A549 treated with Mapracorat at 1 μM for 4 hours (cell line): ENCODE data around the gene C11orf21. TPM values are rescaled to one million over a fixed set of nuclear protein-coding genes. Genes with fewer than 3 reads are reported as not detected.

Experiments used
- total RNA-seq: library from RNA; stranded (reverse); fragments of 200-300 nt; extraction: Qiagen RNA extraction; gene quantifications from 5 replicates; pipeline ENCODE4 v1.2.3, GENCODE V29; 2022

The C11orf21 gene
- total RNA-seq = not detected in 5 replicates

GRCh38 chr11:2301631-2302305 lies at the start of gene C11orf21, which contains the start of gene TSPAN32:
Gene C11orf21 (minus strand): TSS chr11:2301918. CDS start chr11:2301808, 110 bp downstream.
Gene TSPAN32 (plus strand): TSS chr11:2302013. CDS start chr11:2302150, 137 bp downstream.

DNA sequence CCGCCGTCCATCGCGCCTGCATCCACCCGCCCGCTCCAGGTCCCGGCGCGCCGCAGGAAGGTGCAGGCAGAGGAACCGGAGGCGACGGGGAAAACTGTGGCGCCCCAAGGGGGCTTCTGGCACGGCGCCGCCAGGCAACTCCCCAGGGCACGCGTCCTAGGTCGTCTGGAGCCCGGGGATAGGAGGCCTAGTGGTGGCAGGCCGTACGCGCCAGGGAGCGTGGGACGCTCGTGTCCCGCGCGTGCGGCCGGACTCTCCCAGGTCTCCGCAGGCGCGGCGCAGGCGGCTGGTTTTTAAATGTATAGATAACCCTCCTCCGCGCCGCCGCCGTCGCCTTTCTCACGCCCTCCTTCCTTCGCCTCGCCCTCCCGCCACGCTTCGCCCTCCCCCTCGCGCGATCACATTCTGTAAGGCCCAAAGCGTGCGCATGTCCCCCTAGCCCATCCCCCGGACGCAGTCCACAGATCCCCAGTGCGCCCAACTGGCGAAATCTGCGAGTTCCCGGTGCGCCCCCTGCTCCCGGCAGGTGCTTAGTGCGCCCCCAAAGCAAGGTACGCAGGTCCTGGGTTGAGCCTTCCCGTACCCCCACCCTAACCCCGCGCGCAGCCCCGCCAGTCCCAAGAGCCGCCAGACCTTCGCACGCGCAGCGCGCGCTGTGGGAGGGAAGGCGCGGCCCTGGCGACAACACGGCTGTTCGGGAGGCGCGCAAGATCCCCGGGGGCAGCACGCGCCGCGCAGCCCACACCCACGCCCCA lies 31.2 kb downstream of the C11orf21 start, which contains the start of gene ASCL2:
TSS of gene ASCL2 (minus strand) at position 267 of the 755 bp plus-strand sequence. CDS start at position 11, 256 bp downstream.

Other genes starting within 250 kb of the C11orf21 start
- gene IGF2, start 162.5 kb downstream of the C11orf21 start, total RNA-seq = 2.0 to 2.5 TPM (median 2.3 TPM) in 5 replicates
- not detected in 5 replicates for gene INS, start 140.7 kb downstream of the C11orf21 start, total RNA-seq
- 0.11 to 0.35 TPM (median 0.22 TPM) in 3 of 5 replicates, not detected in the others for gene TH, start 130.1 kb downstream of the C11orf21 start, total RNA-seq
- gene ASCL2, start 31.3 kb downstream of the C11orf21 start, total RNA-seq = 0.09 TPM in 1 of 5 replicates, not detected in the others
- gene TSPAN32, start 95 bp upstream of the C11orf21 start, total RNA-seq = not detected in 5 replicates
- 301 to 411 TPM (median 383 TPM) in 5 replicates for gene CD81, start 75.4 kb upstream of the C11orf21 start, total RNA-seq
- 42.3 to 74.7 TPM (median 69.9 TPM) in 5 replicates for gene TSSC4, start 98.8 kb upstream of the C11orf21 start, total RNA-seq
- gene TRPM5, start 142.6 kb upstream of the C11orf21 start, total RNA-seq = not detected in 5 replicates
- gene KCNQ1, start 143.1 kb upstream of the C11orf21 start, total RNA-seq = 0.23 to 0.89 TPM (median 0.63 TPM) in 5 replicates